ENCODE data around the gene CTNNA3.

Gene CTNNA3

GRCh38 chr10:67173787-67174186 is 522.2 kb downstream of the CTNNA3 start:
- Histone ChIP-seq H4K20me1 (ENCODE audit: control insufficient read depth, insufficient read depth, low read depth, low read length) (no peaks in the 10 kb centered on the region), H3K27me3 (ENCODE audit: control insufficient read depth, low read length) (no peaks in the 10 kb centered on the region), H3K9me2 (replicated peaks; ENCODE audit: control insufficient read depth, low read length) (no peaks in the 10 kb centered on the region), H3K36me3 (ENCODE audit: control insufficient read depth, low read length) (no peaks in the 10 kb centered on the region), H3K9me3 (ENCODE audit: control insufficient read depth, insufficient read depth, low read length) (no peaks in the 10 kb centered on the region), H3K4me2 (ENCODE audit: low read length) (no peak overlapping the region), H3K79me2 (ENCODE audit: control insufficient read depth, low read length) (no peaks in the 10 kb centered on the region), H3K4me1 (ENCODE audit: control insufficient read depth, low read length) (no peaks in the 10 kb centered on the region), H3F3A (ENCODE audit: control insufficient read depth, insufficient read depth) (no peaks in the 10 kb centered on the region), H3K27ac (ENCODE audit: low read depth, low read length) (no peak overlapping the region), H3K4me3 (ENCODE audit: low read length) (no peak overlapping the region)
- TF ChIP-seq, protein P1, sequence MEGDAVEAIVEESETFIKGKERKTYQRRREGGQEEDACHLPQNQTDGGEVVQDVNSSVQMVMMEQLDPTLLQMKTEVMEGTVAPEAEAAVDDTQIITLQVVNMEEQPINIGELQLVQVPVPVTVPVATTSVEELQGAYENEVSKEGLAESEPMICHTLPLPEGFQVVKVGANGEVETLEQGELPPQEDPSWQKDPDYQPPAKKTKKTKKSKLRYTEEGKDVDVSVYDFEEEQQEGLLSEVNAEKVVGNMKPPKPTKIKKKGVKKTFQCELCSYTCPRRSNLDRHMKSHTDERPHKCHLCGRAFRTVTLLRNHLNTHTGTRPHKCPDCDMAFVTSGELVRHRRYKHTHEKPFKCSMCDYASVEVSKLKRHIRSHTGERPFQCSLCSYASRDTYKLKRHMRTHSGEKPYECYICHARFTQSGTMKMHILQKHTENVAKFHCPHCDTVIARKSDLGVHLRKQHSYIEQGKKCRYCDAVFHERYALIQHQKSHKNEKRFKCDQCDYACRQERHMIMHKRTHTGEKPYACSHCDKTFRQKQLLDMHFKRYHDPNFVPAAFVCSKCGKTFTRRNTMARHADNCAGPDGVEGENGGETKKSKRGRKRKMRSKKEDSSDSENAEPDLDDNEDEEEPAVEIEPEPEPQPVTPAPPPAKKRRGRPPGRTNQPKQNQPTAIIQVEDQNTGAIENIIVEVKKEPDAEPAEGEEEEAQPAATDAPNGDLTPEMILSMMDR (IDR thresholded peaks at IDR 0.05; ENCODE audit: low read depth, low read length, poor library complexity, severe bottlenecking): no peak
- TF ChIP-seq EZH2phosphoT487 (IDR thresholded peaks at IDR 0.05; ENCODE audit: borderline replicate concordance, low read length): no peak

GRCh38 chr10:67171970-67172369 is 524.0 kb downstream of the CTNNA3 start:
- no peak overlapping the region for H3K4me2 ChIP-seq (ENCODE audit: low read length)

DNA sequence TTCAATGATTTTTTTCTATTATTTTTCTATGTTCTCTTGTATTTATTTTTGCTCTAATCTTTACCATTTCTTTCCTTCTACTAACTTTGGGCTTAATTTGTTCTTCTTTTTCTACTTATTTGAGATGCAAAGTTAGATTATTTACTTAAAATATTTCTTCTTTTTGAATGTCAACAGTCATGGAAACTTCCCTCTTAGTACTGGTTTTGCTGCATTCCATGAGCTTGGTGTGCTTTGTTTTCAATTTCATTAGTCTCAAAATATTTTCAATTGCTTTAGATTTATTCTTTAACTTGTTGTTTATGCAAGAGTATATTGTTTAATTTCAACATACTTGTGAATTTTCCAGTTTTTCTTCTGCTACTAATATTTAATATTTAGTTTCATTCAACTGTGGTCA is 539.8 kb downstream of the CTNNA3 start:
- Histone ChIP-seq H3K4me1 (ENCODE audit: control insufficient read depth, low read length) (no peaks in the 10 kb centered on the region), H3K4me2 (ENCODE audit: low read length) (no peak overlapping the region), H3K27ac (ENCODE audit: low read depth, low read length) (no peak overlapping the region), H3K79me2 (ENCODE audit: control insufficient read depth, low read length) (no peaks in the 10 kb centered on the region), H3F3A (ENCODE audit: control insufficient read depth, insufficient read depth) (no peaks in the 10 kb centered on the region), H3K9me3 (ENCODE audit: control insufficient read depth, insufficient read depth, low read length) (no peaks in the 10 kb centered on the region), H3K27me3 (ENCODE audit: control insufficient read depth, low read length) (no peaks in the 10 kb centered on the region), H4K20me1 (ENCODE audit: control insufficient read depth, insufficient read depth, low read depth, low read length) (no peaks in the 10 kb centered on the region), H3K36me3 (ENCODE audit: control insufficient read depth, low read length) (no peaks in the 10 kb centered on the region), H3K4me3 (ENCODE audit: low read length) (no peak overlapping the region), H3K9me2 (replicated peaks; ENCODE audit: control insufficient read depth, low read length) (no peaks in the 10 kb centered on the region)
- no peak for TF ChIP-seq EZH2phosphoT487 (IDR thresholded peaks at IDR 0.05; ENCODE audit: borderline replicate concordance, low read length)
- TF ChIP-seq, protein P1 (IDR thresholded peaks at IDR 0.05; ENCODE audit: low read depth, low read length, poor library complexity, severe bottlenecking): no peak

More at GRCh38 chr10:67171970-67172369, 524.0 kb downstream of the CTNNA3 start:
- H3K4me3 ChIP-seq (ENCODE audit: low read length): no peak overlapping the region
- no peaks in the 10 kb centered on the region for H3K36me3 ChIP-seq (ENCODE audit: control insufficient read depth, low read length)
- no peak overlapping the region for H3K27ac ChIP-seq (ENCODE audit: low read depth, low read length)
- no peaks in the 10 kb centered on the region for H3F3A ChIP-seq (ENCODE audit: control insufficient read depth, insufficient read depth)
- no peaks in the 10 kb centered on the region for H3K79me2 ChIP-seq (ENCODE audit: control insufficient read depth, low read length)
- H3K9me3 ChIP-seq (ENCODE audit: control insufficient read depth, insufficient read depth, low read length): no peaks in the 10 kb centered on the region
- H3K27me3 ChIP-seq (ENCODE audit: control insufficient read depth, low read length): no peaks in the 10 kb centered on the region
- TF ChIP-seq EZH2phosphoT487 (IDR thresholded peaks at IDR 0.05; ENCODE audit: borderline replicate concordance, low read length): no peak
- TF ChIP-seq, protein P1 (IDR thresholded peaks at IDR 0.05; ENCODE audit: low read depth, low read length, poor library complexity, severe bottlenecking): no peak
- H4K20me1 ChIP-seq (ENCODE audit: control insufficient read depth, insufficient read depth, low read depth, low read length): no peaks in the 10 kb centered on the region
- H3K9me2 ChIP-seq (replicated peaks; ENCODE audit: control insufficient read depth, low read length): no peaks in the 10 kb centered on the region
- H3K4me1 ChIP-seq (ENCODE audit: control insufficient read depth, low read length): no peaks in the 10 kb centered on the region

Data from DOHH2 (cell line).